ENCODE results near the gene CCDC148.
"Not testable (repeated sequence)": the region's sequence is repeated elsewhere in the genome, so short reads cannot be mapped to it uniquely, and the experiment has no call there.

Gene CCDC148

GRCh38 chr2:158482594-158482993, 26.0 kb upstream of the CCDC148 start:
- DNase-seq (ENCODE audit: low spot score), result no peak
- no peak for TF ChIP-seq CTCF (IDR thresholded peaks at IDR 0.05; ENCODE audit: extremely low read depth, missing control alignments)

GRCh38 chr2:158481116-158481515, 24.6 kb upstream of the CCDC148 start:
- no peak for TF ChIP-seq CTCF (IDR thresholded peaks at IDR 0.05; ENCODE audit: extremely low read depth, missing control alignments)
- no peak for DNase-seq (ENCODE audit: low spot score)

- no peak for DNase-seq (ENCODE audit: low spot score)
- TF ChIP-seq CTCF (IDR thresholded peaks at IDR 0.05; ENCODE audit: extremely low read depth, missing control alignments), result no peak
Measured at GRCh38 chr2:158478816-158479215, 22.3 kb upstream of the CCDC148 start.

GRCh38 chr2:158478237-158478636, 21.7 kb upstream of the CCDC148 start:
- DNase-seq (ENCODE audit: low spot score), result no peak
- TF ChIP-seq CTCF (IDR thresholded peaks at IDR 0.05; ENCODE audit: extremely low read depth, missing control alignments), result no peak

GRCh38 chr2:158477202-158477601, 20.6 kb upstream of the CCDC148 start:
- DNase-seq (ENCODE audit: low spot score), result no peak
- no peak for TF ChIP-seq CTCF (IDR thresholded peaks at IDR 0.05; ENCODE audit: extremely low read depth, missing control alignments)

- DNase-seq (ENCODE audit: low spot score), result not testable (repeated sequence)
Measured at GRCh38 chr2:158474526-158475011, 18.0 kb upstream of the CCDC148 start.

- no peak for TF ChIP-seq CTCF (IDR thresholded peaks at IDR 0.05; ENCODE audit: extremely low read depth, missing control alignments)
- no peak for DNase-seq (ENCODE audit: low spot score)
Measured at GRCh38 chr2:158473719-158474392, 17.3 kb upstream of the CCDC148 start.

- not testable (repeated sequence) for DNase-seq (ENCODE audit: low spot score)
Measured at GRCh38 chr2:158473300-158473699, 16.7 kb upstream of the CCDC148 start.

- not testable (repeated sequence) for DNase-seq (ENCODE audit: low spot score)
Measured at GRCh38 chr2:158472829-158473228, 16.3 kb upstream of the CCDC148 start.

Measured in GM20000 (cell line).